SIG-M5 treated with dmso at 0.1 percent for 504 hours (cell line): ENCODE data around the gene PRKAG3.
"Not testable (repeated sequence)": the region's sequence is repeated elsewhere in the genome, so short reads cannot be mapped to it uniquely, and the experiment has no call there.

Experiments
- DNase-seq: peaks from one replicate; lab custom pipeline; 2025; ENCODE audit not compliant: unreplicated experiment; lab: John Stamatoyannopoulos, UW

Gene PRKAG3

DNA sequence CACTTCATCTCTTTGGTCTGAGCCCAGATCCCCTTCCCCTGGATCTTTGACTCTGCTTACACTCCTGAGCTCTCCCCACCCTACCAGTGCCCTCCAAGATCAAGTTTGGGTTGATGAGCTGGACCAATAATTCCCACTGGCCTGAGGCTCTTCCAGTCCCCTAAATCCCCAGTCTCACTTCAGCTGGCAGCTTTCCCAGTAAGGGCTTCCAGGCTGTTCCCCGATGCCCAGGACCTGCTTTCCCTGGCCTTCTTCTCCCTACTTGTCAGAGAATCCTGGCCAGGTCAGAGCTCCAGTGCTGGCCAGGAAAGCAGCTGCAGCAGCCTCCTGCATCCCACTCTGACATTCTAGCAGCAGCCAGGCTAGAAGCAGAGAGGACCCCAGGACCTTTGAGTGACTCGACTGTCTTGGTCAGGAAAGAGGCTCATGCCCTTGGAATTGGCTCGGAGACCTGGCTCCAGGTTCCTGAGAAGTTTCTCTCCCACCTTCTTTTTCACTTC, 31.5 kb upstream of the PRKAG3 start:
- no peak for DNase-seq

DNA sequence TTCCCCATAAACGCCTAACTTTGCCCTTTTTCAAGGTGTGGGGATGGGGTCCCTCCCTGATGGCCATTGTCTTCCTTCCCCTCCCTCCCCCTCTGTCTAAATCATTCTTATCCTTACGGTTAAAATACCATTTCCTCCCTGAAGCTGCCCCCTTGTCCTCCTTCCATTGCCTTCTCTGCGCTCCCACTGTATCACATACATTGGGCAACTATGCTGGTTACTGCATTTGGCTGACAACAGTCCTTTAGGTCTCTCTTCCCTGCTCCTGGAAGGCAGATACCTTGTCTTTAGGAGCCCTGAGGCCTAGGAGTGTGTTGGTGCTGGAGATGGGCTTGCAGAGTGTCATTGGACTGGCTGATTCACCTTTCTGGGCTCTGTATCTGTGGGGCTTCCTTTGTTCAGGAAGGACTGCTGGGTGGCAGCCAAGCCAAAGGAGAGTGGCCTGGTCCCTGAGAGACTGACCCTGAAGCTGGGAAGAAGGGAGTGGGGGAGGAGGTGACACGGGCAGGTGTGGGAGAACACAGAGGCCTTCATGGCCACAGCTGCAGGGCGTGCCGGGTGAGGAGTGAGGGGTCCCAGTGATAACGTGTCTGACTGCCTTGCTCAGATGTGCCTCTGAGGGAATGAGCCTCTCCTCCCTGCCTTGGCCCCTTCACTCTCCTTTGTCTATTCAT, 30.2 kb upstream of the PRKAG3 start:
- DNase-seq: no peak

DNA sequence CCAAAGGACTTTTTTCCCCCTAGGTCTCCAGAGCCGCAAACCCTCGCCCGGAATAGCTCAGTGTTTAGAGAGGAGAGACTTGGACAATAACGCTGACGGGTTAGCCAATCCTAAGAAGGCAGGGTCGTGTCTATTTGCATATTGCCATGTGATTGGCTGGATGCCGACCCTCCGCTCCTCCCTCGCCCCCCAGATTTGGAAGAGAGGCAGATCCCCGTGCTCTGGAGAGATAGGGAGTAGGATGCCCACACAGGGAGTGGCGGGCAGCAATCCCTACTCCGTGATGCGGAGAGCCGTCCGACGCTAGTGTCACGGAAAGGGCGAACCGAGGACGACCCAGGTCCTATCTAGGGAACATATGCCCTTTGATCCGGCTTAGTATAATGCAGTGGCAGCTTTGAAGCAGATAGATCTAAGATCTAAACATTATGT, 29.4 kb upstream of the PRKAG3 start:
- DNase-seq: peak; percentile 90

DNA sequence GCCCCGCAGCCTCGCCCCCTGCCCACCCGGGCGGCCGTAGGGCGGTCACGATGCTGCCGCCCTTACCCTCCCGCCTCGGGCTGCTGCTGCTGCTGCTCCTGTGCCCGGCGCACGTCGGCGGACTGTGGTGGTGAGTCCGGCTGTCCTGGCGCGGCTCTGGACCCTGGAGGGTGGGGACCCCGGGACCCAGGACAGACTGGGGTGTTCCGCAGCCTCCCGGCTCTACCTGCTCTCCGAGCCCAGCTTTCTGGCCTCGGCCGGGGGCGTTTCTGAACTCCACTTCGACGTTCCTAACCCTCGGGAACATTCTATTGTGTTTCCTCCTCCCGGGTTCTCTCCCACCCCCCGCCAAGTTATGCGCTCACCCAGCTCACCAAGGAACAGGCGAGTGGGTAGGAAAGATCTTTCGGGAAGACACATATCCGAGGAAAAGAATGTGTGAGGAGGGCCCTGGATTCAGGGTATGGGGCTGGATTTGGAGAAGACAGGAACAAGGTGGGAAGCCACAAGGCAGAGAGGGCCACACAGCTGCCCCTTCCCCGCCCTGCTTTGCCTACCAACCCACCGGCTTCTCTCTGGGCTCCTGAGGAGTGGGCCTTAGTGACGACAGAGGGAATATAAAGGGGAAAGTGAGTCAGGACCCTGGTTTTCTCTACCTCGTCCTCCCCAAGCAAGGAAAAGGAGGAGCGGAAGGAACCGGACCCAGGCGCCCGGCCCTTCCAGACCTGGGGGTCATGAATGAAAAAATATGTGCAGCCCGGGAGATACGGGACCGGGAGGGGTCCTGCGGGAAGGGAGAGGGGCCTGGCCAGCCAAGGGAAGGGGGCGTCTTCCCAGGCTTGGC, 28.6 kb upstream of the PRKAG3 start:
- no peak for DNase-seq

DNA sequence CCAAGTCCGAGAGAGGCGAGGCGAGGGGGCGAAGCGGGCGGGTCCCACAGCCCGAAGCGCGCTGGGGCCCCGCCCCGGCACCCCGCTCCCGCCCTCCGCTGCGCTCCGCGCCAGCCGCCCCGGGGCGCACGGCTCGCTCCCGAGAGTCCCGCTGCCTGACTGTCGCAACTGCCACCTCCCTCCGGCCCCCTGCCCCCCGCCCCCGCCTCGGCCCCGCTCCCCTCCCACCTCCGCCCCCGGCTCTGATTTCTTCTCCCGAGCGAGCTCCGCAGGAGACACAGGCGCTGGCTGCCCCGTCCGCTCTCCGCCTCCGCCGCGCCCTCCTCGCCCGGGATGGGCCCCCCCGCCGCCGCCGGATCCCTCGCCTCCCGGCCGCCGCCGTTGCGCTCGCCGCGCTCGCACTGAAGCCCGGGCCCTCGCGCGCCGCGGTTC, 28.0 kb upstream of the PRKAG3 start, which contains the start of gene WNT6:
Gene WNT6, plus strand, starts transcription at position 250 of the 432 bp plus-strand sequence. CDS start 233 bp downstream, outside the sequence.
- DNase-seq: no peak

DNA sequence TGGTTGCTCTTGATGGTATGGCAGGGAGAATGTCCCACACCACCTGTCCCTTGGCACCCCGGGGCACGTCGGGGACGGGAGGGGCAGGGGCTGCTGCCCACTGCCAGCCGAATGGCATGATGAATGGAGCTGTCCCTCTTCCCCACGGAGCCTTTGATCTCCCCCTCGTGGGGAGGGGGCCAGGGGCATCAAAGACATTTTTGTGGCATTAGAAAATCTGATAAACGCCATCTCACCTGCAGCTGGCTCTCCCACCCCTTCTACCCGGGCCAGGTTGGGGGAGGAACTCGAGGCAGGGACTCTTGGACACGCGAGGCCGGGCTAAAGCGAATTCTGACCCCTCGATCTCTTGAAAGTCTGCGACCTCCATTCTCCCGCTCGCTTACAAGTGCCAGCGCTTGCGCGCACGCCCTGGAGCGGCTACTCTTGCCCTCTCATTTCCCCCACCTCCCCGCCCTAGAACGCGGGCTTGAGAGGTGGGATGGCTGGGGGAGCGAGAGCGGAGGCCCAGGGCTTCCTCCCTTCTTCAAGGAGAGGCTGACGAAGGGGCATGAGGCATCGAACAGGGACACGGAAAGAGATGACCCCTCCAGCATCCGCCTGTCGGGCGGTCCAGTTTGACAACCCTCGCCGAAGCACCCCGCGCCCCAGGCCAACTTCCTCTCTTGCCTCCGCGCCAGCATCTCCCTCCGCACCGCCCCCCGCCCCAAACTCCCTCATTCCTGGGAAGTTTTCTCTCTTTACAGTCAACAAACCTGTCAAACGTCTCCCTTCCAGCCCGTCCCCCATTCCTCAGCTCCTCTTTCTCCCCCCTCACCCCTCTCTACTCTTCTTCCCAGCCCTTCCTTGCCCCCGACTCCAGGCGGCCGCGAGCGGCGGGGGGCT, 27.3 kb upstream of the PRKAG3 start:
- DNase-seq: no peak

DNA sequence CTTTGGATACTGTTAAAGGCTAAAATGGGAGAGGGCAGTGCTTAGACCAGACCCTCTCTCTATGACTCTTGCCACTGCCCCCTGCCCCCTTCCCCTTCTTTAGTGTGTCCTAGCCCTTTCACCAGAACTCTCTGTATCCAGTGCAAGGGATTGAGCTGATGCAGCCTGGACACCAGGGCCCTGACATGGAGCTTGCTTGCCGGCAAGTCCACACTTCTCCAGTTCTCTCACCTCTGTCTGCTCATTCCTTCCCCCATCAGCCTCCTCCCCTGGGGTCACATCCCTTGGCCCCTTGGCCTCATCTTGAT, 26.5 kb upstream of the PRKAG3 start:
- no peak for DNase-seq

DNA sequence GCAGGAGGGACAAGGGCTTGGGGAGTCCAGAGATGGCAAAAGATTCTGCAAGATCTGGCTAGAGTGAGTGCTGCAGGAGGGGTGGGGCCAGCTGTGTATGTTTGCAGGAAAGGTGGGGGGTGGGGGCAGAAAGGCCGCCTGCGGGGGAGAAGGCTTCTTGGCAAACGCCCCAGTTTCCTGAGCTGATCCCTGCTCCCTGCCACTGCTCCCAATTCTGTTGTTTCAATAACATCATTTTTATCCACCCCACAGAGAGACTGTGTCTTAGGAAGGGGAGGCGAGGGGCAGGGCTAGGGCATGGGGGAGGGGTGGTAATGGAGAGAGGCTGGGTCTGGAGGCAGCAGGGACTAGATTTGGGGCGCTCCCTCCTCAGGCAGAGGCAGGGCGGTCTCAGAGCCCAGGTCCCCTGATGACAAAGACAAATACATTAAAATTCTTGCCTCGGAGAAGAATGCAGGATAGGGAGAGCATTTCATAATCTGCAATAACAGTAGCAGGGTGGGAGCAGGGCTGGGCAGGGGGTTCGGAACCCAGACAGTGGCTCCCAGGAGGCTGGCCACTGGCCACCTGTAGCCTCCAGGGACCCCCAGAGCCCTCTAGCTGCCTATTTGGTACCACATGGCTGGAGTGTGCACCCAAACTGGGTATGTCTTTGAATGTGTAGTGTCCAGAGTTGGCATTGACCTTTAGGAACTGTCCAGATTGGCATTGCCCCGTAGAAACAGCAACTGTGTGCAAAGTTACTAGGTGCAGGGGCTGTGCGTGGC, 26.0 kb upstream of the PRKAG3 start:
- DNase-seq: no peak

DNA sequence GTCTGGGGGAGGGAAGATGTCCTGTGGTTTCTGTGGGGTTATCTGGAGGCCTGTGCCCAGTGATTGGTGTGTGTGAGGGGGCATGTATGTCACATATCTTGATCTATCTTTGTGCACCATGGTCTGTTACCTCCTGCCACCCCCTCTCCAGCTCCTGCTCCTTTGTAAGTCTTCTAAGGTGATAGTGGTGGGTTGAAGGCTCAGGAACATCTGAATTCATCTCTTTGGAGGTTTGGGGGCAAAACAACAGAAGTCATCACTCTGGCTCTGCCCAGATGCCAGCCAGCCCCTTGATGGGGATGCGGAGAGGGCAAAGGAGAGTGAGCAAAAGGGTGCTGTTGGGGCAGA, 25.3 kb upstream of the PRKAG3 start:
- no peak for DNase-seq

DNA sequence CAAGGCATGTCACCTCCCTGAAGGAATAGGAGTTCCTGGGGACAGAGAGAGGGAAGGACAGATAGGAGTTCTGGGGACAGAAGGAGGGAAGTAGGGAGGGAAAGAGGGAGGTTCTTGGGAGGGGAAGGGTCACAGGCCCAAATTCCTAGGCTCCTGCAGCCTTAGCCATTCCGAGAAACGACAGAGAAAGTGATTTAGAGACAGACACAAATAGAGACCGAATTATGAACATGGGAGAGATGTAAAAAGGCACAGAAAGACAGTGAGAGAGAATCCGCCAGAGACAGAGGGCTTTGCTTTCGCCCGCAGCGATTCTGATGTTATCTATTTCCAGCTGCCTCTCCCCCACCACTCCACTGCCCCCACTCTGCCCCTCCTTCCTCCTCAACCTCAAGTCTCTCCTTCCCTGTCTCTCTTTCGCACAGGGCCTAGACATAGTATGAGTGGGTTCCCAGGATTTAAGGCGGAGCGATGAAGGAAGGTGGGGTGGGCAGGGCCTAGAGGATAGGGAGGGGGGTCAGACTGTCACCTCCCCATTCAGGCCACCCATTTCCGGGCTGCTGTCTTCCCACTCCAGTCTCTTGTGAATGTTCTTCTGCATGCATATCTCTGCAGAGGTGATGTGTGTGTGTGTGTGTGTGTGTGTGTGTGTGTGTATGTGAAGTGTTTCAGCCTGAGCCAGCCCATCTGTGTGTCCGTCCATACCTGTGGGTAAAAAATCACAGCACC, 24.7 kb upstream of the PRKAG3 start:
- no peak for DNase-seq

DNA sequence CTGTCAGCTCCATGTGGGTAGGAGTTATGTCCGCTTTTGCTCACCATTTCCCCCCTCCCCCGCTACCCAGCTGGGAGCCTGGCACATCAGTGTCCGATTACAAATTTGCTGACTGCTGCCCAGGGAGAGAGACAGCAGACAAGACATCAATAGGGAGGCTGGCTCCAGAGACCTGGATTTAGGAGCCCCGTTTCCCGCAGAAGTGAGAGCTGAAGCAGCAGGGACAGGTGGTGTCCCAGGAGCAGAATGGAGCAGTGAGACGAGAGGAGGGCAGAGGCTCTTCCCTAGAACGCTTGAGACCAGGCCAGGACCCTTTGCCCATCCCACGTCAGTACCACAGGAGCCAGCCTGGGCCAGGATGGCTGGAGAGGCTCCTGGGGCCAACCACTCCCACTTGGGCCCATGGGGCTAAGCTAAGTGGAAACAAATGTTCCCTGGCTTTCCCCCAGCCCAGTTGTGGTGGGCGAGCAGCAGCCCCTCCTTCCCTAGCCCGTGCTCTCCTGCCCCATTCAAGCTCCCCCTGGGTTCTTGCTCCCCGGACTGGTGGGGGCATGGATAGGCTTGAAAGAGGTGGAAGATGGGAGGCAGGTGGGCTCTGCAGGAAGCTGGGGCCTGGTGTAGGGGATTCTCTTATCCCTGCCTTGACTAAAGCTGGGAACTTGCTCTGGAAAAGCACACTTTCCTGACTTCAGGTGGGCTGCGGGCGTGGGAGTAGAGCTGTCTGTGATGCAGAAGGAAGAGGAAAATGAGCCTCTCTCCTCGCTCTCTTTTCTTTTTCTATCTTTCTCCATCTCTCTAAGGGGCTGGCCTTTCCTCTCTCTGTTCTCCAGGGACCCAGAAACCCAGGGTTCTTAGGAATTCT, 23.9 kb upstream of the PRKAG3 start:
- DNase-seq: no peak

DNA sequence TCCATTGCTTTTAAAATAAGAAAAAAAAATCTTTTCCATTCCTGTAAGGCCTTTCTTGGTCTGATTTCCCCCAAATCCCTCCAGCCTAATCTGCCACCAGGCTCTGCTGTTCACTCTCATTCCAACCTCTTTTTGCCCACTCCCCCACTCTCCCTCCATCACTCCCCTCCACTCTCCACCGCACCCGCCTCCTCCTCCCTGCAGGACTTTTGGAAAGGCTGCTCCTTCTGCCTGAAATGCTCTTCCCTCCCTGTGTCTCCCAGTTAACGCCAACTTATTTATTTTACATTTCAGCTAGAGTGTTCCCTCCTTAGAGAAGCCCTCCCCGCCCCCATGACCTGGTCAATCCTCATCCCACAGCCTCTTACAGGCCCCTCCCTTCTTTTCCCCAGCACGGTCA, 23.3 kb upstream of the PRKAG3 start:
- no peak for DNase-seq

DNA sequence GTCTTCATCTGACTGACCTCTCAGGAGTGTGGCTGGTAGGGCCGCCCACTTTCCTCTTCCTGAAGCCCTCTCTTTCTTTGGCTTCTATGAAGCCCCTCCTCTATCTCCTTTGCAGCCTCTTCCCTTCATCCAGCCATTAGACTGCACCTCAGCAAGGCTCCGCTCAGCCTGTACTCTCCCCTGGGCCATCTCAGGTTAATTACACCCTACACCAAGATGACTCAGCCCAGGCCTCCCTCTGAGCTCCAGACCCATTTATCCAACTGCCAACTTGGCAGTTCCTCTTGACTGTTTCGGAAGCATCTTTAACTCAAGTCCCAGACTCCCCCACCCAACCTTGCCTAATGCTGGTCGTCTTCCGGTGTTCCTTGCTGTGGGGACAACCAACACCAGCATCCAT, 22.2 kb upstream of the PRKAG3 start:
- peak; percentile 94 for DNase-seq

DNA sequence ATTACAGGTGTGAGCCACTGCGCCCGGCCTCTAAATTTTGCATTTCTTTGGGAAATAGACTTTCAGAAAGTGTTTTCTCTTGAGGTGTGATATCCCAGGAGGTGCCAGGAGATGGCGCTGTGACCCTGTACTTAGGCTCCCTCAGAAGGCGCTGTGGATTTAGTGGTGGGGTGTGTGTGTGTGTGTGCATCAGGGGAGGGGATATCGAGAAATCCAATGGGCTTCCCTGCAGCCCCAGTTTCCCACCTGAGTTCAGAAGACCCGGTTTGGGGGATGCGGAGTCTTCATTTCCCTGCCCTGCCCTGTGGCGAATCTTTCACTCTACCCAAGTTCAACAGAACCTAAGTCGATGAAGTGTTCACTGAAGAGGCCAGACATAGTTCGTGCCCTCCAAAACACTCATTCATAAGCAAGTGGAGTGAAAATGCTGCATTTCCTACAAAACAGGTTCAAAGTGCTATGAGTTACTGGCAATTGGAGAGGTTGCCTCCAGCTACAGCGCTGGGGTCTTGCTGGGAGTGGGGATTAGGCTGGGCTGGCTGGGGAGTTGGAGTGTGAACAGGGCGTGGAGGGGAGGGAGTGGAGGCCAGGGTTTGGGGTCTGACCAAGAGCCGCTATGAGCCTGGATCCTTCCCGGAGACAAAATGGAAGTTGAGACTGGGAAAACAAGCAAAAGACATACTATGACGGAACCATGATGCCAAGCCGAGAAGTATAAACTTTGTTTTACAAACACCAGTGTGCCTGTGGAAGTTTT, 21.5 kb upstream of the PRKAG3 start:
- DNase-seq: peak; percentile 84

DNA sequence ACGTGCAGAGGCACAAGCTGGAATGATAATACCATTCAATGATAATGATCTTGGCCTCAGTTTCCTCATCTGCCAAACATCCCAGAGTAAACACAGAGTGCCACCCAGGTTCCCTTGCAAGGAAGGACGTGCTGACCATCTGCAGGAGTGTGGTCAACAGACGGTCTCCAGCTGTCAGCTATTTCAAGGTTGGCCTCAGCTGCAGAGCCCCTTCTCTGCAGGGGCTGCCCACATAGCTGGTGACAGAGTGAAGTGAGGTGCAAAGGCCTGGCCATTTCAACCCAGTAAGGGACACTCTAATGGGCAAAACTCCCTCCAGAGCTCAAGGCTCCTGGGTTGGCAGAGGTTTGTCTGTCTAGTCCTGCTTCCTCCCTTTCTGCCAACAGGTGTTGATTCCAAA, 19.7 kb upstream of the PRKAG3 start:
- no peak for DNase-seq

DNA sequence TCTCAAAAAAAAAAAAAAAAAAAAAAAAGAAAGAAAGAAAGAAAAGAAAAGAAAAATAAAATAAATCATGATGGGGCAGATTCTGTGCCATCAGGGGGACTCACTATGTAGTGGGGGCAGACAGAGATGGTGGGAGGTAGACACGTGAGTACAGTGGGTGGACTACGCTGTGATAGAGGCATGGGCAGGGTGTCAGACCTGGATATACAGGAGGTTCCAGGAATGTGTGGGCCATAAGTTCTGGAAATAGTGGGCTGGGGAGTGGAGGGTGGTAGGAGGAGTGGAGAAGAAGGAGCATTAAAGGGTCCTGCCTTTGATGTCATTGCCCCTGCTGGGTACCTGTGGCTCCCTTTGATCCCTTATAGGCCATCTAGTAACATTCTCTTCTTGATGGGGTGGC, 19.2 kb upstream of the PRKAG3 start:
- no peak for DNase-seq

DNA sequence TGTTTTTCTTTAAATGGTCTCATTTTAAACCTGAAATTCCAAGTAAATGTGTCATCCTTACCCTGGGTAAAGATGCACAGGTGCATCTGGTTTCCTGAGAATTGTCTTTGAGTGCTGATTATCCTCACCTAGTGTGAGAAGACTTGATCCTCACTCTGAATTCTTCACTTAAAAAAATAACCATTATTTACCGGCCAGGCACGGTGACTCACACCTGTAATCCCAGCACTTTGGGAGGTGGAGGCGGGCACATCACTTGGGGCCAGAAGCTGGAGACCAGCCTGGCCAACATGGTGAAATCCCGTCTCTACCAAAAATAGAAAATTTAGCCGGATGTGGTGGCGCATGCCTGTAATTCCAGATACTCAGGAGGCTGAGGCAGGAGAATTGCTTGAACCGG, 18.1 kb upstream of the PRKAG3 start:
- no peak for DNase-seq

DNA sequence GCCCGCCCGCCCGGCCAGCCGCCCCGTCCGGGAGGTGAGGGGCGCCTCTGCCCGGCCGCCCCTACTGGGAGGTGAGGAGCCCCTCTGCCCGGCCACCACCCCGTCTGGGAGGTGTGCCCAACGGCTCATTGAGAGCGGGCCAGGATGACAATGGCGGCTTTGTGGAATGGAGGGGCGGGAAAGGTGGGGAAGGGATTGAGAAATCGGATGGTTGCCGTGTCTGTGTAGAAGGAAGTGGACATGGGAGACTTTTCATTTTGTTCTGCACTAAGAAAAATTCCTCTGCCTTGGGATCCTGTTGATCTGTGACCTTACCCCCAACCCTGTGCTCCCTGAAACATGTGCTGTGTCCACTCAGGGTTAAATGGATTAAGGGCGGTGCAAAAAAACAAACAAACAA, 15.4 kb upstream of the PRKAG3 start:
- DNase-seq: not testable (repeated sequence)
